GM18519 (cell line): ENCODE measurements around the gene STK38L.
"Not testable (repeated sequence)": the region's sequence is repeated elsewhere in the genome, so short reads cannot be mapped to it uniquely, and the experiment has no call there.

Experiments used
- ATAC-seq: cut with Tn5 transposase; IDR thresholded peaks from one replicate; pipeline ENCODE4 v1.9.1; 2021; ENCODE audit warnings: mild to moderate bottlenecking, moderate library complexity; ENCODE audit not compliant: unreplicated experiment, low FRiP score

STK38L gene

DNA sequence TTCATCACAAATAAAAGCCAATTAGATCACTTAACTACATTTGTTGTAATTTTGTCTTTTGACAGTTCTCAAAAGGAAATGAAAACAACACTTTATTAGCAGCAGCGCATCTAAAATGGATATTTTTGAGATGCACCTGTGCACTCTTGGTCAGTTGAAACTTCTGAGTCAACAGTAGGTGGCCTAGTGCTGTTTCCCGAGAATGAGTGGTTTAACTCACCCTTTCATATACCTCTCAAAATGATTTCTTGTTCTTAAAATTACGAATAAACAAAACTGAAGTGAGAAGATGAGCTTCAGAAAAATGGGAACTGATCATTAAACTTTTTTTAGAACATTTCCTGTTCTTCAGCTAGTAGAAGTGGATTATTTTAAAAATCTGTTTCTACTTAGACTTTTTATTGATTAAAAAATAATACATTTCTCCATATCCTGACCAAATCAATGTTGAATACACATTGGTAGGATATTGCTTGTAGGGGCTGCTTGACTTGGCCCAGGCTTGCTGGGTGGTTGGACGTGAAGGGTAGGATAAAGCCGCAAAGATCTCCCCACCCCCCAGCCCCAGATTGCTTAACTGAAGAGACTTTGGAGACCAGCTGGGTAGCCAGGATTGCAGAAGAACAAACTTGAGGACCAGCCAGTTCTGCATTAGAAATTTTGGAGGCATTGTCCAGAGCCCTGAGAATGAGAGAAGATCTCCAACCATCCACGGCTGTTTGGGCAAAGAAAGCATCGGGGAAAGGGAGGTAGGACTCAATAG is 22.3 kb upstream of the STK38L start:
- peak; percentile 66 for ATAC-seq

DNA sequence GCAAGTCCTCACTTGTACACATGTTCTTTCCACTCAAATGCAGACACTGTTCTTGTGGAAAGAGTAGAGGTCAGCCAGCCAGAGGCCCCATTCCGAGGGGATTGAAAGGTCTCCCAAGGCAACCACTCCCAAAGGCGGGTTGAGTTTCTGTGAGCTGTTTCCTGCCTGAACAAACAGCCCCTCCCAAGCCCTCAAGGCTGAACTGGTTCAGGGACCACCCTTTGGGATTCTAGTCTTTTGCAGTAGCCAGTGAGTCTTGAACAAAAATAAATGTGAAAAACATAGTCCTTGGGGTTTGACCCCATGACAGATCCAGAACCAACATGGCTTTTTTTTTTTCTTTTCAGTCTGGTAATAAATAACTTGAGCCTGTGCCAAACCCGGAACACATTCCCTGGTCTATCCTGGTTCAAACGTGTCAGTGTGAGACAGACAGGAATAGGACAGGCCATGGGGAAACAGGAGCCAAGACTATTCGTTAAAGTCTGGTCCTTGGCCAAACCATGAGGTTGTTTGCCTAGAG is 17.6 kb upstream of the STK38L start:
- ATAC-seq: no peak

DNA sequence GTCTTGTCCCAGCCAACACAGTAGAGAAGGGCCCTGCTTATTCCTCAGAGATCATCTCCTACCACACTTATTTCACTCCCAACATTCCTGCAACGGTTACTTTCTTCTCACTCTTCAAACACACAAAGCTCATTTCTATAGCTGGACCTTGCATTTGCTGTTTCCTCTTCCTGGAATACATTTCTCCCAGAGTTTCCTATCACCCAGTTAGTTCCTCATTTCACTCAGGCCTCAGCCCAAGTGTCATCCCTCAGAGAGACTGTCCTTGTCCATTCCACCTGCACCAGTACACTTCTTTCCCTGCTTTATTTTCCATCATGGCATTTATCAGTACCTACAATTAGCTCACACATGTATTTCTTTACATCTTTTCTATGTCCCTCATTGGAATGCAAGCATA is 14.7 kb upstream of the STK38L start:
- no peak for ATAC-seq

DNA sequence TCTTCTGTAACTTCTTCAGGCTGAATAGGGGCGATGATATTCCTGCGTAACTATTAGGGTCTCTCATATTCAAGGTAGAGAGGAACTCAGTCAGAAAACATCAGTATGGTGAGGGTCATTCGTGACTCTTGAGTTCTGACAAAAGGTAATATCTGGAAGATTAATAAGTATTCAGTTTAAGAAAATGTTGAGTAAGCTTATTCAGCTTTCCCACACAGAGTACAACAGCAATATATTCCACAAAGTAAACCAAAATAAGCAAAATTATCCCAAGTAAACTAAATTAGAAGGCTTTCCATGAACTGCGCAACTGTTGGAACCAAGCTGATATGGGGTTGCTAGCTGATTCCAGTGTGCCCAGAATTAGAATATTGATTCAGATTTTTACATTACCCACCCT is 12.7 kb upstream of the STK38L start:
- not testable (repeated sequence) for ATAC-seq

DNA sequence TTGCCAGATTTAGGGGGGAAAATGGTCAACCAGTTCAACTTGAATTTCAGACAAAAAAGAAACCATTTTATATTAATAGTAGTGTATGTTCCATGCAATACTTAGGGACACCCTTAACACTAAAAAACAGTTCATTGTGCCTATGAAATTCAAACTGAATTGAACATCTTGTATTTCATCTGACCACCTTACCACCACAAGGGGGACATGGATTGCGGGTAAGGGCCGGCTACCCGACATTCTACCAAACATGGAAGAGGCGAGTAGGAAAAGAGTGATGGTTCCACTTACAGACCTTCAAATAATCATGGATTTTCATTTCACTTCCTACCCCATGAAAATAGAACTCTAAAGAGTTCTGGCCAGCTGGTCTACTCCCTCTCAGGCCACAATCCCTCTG is 10.3 kb upstream of the STK38L start:
- no peak for ATAC-seq

DNA sequence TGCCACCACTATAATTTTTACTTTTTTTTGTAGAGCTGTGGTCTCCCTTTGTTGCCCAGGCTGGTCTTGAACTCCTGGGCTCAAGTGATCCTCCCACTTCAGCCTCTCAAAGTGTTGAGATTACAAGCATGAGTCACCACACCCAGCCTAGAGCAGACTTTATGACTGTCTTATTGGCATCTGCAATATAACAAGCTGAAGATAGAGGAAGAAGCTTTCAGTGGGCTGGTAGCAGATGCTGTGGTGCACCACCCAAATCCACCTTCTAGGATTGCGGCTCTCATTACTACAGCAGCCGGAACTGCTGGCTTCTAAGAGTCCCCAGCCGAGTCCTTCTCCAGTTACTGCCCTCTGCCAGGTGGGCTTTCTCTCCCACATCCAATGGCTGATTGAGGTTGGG is 7.6 kb upstream of the STK38L start:
- no peak for ATAC-seq

DNA sequence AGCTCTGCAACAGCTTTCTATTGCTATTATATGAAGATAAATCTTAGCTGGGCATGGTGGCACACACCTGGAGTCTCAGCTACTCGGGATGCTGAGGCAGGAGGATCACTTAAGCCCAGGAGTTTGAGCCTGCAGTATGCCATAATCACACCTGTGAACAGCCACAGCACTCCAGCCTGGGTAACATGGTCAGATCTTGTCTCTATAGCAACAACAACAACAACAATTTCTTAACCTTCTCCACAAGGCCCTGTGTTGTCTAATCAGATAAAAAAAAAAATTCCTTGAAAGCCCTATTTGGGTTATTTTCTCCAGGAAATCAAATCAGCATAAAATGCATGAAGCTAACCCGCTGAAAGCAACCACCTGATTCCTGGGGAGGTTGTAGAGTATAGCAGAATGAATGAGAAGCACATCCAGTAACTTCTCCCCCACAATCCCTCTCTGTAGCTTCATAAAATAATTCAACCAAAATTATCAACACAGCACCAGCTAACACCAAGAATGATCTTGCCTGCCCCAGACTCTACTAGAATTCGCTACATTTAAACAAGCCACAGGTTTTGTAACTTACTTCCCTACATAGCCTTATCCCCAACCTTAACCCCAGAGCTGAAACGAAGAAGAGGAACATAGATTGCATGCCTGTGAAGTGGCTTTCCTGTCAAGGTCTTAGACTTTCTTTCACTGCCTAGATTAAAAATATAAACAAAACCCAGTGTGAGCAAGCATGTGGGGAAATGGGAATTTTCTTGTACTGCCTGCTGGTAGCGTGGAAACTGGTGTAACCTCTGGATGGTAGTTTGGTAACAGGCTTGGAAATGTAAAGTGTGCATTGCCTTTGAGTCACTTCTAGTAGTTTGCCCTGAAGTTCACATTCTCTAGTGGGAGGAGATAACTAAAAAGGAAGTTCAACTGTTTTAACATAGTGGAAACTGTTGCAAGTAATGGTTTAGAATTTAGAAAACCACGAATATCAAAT is 6.0 kb upstream of the STK38L start:
- peak; percentile 36 for ATAC-seq

DNA sequence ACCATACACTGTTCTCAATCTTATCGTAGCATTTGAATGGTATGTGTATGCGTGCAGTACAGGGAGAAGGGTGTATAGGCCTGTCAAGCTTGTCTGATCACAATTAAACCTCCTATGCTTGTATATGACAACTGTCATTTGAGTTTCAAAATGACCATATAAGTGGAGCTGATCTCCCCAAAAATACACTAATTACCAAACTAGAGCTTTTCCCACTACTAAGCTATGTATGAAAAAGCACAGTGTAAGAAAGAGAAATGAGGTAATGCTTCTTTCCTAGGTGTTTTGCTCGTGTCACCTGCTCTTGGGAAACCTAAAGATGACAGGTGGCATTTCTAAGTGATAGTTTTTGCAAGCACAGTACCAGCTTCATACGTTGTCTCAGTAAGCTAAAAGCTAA is 1.1 kb upstream of the STK38L start:
- ATAC-seq: no peak

DNA sequence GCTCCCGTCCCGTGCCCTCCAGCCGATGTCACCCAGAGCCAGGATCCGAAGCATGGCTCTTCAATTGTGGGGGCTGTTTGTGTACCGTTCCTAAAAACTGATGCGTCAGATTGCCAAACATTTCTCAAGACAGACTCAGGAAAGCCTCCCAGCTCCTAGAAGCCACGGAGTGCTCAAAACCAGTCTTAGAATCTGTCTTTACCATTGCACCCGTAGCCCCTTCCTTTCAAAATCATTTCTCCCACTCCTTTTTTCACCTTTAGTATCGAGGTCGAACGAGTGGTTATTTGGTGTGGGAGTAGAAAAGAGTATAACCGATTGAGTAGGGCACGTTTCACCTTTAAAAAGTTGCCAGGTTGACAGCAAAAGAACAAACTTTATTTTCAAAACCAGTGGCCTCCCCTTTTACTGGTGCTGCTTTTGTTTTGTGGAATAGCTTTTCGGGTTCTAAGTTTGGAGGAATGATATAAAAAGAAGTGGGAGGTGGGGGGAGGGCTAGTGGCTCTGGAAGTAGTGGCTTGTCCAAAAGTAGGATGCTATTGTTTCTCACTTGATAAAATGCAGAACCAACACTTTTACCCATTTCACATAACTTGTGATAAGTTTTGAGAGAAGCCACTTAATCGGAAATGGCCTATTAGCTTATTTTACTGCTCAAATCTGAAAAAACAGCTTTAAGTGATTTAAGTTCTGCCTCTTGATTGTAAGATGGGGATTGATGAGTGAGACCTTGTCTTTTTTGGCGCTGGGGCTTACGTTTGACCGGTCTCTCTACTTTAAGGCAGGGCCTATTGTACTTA is 803 bp downstream of the STK38L start:
- ATAC-seq: no peak

DNA sequence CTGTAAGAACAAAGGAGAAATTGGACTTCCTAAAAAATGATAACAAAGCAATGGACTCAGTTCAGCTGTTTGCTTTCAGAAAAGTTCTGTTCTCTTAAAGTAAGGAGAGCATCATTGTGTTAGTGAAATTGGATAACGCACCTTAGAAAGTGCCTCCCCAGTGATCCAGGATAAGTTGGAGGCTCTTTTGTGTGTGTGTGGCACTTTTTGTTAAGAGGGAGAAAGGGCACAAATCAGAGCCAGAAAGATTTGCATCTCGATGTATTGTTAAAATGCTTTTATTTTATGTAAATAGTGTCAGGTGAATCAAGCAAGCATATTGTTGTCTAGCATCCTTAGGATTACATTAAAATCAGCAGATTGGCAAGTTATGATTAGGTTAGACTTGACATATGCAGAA is 2.1 kb downstream of the STK38L start:
- ATAC-seq: no peak

DNA sequence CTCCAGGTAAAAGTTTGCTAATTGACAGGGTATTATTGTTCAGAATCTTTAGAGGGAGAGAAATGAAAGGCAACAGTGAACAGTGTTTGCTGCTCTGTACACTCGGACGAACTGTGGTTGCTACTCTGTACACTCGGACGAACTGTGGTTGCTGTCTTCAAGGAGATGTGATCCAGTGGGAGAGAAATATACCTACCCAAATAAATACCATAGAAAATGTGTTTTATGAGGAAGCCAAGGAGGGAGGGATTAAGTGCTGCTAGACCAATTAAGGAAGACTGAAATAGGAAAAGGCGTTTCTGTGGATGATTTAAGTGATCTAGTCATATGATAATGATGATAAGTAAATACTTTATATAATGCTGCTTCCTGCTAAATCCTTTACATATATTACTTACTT is 2.7 kb downstream of the STK38L start:
- ATAC-seq: no peak

DNA sequence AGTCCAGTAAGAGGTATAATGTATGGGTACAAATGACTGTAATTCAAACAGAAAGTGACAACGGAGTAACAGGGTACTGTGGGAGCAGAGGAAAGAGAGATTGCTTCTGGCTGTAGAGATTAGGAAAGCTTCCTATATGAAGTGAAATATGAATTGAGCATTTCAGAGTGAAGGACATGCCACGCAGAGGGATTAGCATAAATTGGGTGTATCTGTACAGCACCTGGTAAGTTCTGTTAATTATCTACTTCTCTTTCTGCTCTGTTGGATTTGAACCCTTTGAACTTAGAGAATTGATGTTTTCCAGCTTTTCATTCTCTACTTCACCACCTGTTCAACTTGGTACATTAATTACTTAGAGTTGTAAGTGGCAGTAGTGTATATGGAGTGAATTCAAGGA is 8.8 kb downstream of the STK38L start:
- ATAC-seq: no peak

DNA sequence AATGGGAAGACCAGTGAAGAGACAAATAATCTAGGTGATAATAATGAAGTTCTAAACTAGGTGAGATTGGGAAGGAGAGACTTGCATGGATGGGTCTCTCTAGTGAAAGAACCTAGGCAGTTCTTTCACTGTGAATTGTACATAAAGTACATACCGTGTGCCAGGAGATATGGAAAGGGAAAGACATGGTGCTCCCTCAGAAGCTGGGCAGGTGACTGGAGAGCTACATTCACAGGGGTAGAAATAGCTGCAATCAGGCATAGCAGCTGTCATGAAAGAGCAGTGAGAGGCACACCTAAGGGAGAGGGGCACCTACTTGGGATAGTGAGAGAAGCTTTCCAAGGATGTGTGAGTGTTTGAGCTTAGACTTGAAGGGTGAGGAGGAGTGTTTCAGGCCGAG is 9.3 kb downstream of the STK38L start:
- ATAC-seq: no peak

DNA sequence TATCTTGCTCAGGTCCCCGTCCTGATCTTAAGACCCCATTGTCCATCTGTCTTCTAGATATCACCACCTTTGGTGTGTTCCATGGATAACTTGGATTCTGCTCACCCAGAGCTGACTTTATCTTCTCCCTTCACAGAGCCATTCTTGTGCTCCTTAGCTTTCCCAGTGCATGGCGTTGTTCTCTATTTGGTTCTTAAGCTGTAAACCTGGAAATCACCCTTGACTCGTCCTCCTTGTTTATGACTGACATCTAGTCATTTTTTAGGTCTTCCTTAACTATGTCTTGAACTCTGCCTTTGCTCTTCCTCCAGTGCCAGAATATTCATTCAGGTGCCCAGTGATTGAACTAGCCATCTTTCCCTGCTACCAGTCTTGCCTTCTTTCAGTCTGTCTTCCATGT is 11.7 kb downstream of the STK38L start:
- ATAC-seq: no peak

DNA sequence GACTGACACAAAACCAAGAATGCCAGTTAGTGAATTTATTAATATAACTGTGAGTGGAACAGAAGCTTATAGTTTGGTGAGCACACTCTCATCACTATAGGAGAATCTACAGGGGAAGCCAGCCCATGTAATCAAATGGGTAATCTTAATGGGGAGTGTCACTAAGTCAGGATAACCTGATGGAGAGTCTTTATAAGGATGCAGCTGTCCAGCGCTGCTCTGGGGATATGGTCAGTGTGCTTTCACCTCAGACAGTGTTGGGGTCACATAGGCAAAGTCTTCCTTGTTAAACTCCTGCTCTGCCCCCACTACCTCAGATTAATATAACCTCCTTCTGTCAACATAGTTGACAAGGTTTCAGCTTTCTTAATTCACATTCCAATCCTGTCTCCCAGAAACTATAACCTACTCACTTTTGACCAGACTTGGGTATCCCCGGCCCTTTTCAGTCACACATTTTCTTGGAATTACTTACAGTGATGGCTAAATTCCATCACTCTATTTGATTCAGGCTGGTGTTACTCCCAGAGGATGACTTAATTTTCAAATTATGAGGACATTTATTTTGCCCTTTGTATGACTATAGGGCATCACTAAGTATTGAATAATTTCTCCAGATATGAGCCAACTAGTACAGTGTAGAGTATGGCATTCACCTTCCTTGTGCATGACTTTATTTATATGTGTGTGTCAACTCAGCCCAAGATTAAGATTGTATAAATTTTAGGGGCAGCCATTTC is 13.2 kb downstream of the STK38L start:
- ATAC-seq: no peak

DNA sequence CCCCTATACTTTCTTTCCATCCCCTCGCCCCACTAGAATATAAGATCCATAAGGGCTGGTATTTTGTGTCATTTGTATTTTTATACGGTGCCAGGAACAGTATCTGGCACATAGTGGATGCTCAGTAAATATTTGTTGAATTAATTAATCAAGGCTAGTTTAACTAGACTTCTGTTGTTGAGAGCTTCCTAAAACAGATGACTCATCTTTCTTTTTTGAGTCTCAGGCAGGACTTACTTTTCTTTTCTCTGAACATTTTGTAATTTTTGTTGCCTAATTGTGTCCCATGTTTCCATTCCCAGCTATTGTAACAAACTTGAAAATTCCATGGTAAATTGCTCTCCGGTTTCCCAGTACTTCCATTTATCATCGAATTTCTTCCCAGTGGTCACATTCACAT is 16.7 kb downstream of the STK38L start:
- ATAC-seq: no peak

DNA sequence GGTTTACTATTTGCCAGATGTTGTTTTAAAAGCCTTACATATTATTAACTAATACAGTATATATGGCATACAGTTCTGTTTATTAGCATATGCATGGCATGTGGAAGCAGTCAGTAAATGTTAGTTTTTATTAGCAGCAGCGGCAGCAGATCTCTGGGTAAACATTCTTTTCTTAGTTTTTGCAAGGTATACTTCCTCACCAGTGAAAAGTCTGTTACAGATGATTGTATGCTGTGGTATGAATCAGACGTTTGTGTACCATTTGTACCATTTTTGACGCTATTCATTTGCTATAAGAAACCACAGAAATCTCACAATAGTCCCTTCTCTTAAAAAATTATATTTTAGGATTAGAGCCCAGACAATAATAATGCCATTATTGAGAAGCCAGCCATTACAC is 17.8 kb downstream of the STK38L start:
- no peak for ATAC-seq

DNA sequence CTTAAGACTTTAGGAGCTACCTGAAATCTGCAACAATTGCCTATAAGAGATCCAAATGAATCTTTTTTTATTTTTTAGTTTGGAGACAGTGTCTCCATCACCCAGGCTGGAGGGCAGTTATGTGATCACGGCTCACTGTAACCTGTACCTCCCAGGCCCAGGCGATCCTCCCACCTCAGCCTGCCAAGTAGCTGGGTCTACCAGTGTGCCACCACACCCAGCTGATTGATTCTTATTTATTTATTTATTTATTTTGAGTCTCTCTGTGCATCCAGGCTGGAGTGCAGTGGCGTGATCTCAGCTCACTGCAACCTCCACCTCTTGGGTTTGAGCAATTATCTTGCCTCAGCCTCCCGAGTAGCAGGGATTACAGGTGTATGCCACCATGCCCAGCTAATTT is 26.1 kb downstream of the STK38L start:
- no peak for ATAC-seq

DNA sequence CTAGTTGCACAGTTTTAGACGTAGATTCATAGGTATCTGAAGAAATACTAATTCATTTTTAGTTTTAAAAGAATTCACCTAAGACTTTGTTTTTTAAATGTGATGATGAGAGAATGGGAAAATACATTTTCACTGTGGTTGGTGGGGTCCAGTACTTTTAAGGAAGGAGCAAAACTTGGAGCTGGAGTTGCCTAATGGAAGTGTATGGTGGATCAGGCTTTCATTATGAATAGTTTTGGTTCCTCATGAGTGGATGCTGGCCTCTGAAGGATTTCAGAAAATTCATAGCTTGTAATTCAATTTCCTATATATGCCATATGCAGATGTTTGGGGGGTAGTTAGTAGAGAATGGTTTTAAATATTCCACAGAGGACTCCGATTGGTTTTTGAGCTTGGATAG is 27.1 kb downstream of the STK38L start:
- no peak for ATAC-seq
